GM10847 (cell line): ENCODE measurements around the gene TSPAN15.

Source experiments
- POLR2A ChIP-seq: IDR thresholded peaks from 2 replicates; pipeline ENCODE4 v1.6.1; 2011; ENCODE audit not compliant: insufficient read length; ENCODE audit errors: extremely low read depth

The TSPAN15 gene

GRCh38 chr10:69506834-69507713, 55.8 kb downstream of the TSPAN15 start:
- no peak for TF ChIP-seq POLR2A

- TF ChIP-seq POLR2A, result no peak
Observed at GRCh38 chr10:69508738-69509340, 57.6 kb downstream of the TSPAN15 start.

- no peak for TF ChIP-seq POLR2A
Observed at GRCh38 chr10:69512901-69513300, 61.6 kb downstream of the TSPAN15 start.

GRCh38 chr10:69513617-69514016, 62.4 kb downstream of the TSPAN15 start:
- no peak for TF ChIP-seq POLR2A

- TF ChIP-seq POLR2A, result no peak
Observed at GRCh38 chr10:69515699-69516259, 64.5 kb downstream of the TSPAN15 start.

GRCh38 chr10:69516316-69516715, 65.1 kb downstream of the TSPAN15 start:
- no peak for TF ChIP-seq POLR2A

GRCh38 chr10:69516796-69517195, 65.5 kb downstream of the TSPAN15 start:
- TF ChIP-seq POLR2A, result no peak

GRCh38 chr10:69517271-69517848, 66.1 kb downstream of the TSPAN15 start:
- no peak for TF ChIP-seq POLR2A

- no peak for TF ChIP-seq POLR2A
Observed at GRCh38 chr10:69527961-69528360, 76.7 kb downstream of the TSPAN15 start.

- no peak for TF ChIP-seq POLR2A
Observed at GRCh38 chr10:69533658-69534057, 82.4 kb downstream of the TSPAN15 start.

GRCh38 chr10:69537449-69537848, 86.2 kb downstream of the TSPAN15 start:
- TF ChIP-seq POLR2A, result no peak

GRCh38 chr10:69538461-69538860, 87.2 kb downstream of the TSPAN15 start:
- TF ChIP-seq POLR2A, result no peak

GRCh38 chr10:69541463-69541862, 90.2 kb downstream of the TSPAN15 start:
- no peak for TF ChIP-seq POLR2A

GRCh38 chr10:69549959-69550358, 98.7 kb downstream of the TSPAN15 start:
- no peak for TF ChIP-seq POLR2A

- TF ChIP-seq POLR2A, result no peak
Observed at GRCh38 chr10:69552268-69552667, 101.0 kb downstream of the TSPAN15 start.

GRCh38 chr10:69553328-69553727, 102.1 kb downstream of the TSPAN15 start:
- TF ChIP-seq POLR2A, result no peak
